ENCODE data around the gene GNGT1. TPM values are rescaled to one million over a fixed set of nuclear protein-coding genes. Genes with fewer than 3 reads are reported as not detected.

GNGT1 gene
- total RNA-seq, 1 experiment from 2014 or later, result 0.20 TPM

- no peak overlapping the region for H2BK12ac ChIP-seq (ENCODE audit: insufficient read length, low read depth, low read length)
- DNase-seq, result no peak
- no peak overlapping the region for H2BK20ac ChIP-seq (ENCODE audit: low read depth, low read length, poor library complexity, severe bottlenecking)
- no peak overlapping the region for H3K4me3 Mint-ChIP-seq
- no peaks in the 10 kb centered on the region for H3K4me1 ChIP-seq (ENCODE audit: insufficient read depth, low read length)
- no peak overlapping the region for H3T11ph ChIP-seq (ENCODE audit: low read length)
- no peak overlapping the region for H4K5ac ChIP-seq (ENCODE audit: insufficient read length, low read depth, low read length)
- no CpG with 5 or more reads among the region's 1 CpG for WGBS (ENCODE audit: extremely low coverage, insufficient read length, low lambda C conversion rate)
- no peaks in the 10 kb centered on the region for H3K9me3 Mint-ChIP-seq
- no peaks in the 10 kb centered on the region for H4K20me1 ChIP-seq (ENCODE audit: control insufficient read depth, insufficient read depth, insufficient read length)
- no peak overlapping the region for H4K91ac ChIP-seq (ENCODE audit: insufficient read length, low read depth, low read length)
- H3K56ac ChIP-seq (ENCODE audit: insufficient read length, low read depth, low read length), result no peak overlapping the region
- no peak overlapping the region for H3K27ac Mint-ChIP-seq
- no peaks in the 10 kb centered on the region for H3K27me3 ChIP-seq (ENCODE audit: insufficient read depth, low read length)
- H3K9ac ChIP-seq (ENCODE audit: extremely low read depth, insufficient read length, low read length), result no peak overlapping the region
- no peak overlapping the region for H2AFZ ChIP-seq (ENCODE audit: low read length)
- no peak overlapping the region for H3K27ac ChIP-seq (ENCODE audit: insufficient read length, low read depth, low read length)
- H3K18ac ChIP-seq (ENCODE audit: insufficient read length, low read depth, low read length), result no peak overlapping the region
- no peaks in the 10 kb centered on the region for H3K4me1 Mint-ChIP-seq
- H3K23ac ChIP-seq (ENCODE audit: insufficient read length, low read depth, low read length), result no peak overlapping the region
- peaks cover 2% of the 10 kb centered on the region for H3K27me3 Mint-ChIP-seq (ENCODE audit: low read depth)
- no peaks in the 10 kb centered on the region for H3K9me3 ChIP-seq (ENCODE audit: control insufficient read depth, low read depth, low read length)
- no peak overlapping the region for H4K8ac ChIP-seq (replicated peaks; ENCODE audit: insufficient read length, low read depth, low read length)
- no peaks in the 10 kb centered on the region for H3K79me2 ChIP-seq (ENCODE audit: insufficient read depth, low read length)
- H2BK120ac ChIP-seq (ENCODE audit: low read depth, low read length, poor library complexity, severe bottlenecking), result no peak overlapping the region
- TF ChIP-seq CTCF (conservative IDR thresholded peaks at IDR 0.05), result no peak
- H2BK5ac ChIP-seq (ENCODE audit: insufficient read length, low read length), result no peak overlapping the region
- no peak overlapping the region for H3K4ac ChIP-seq (ENCODE audit: low read depth, low read length)
- H2BK15ac ChIP-seq (ENCODE audit: low read depth, low read length), result no peak overlapping the region
- no peaks in the 10 kb centered on the region for H3K36me3 Mint-ChIP-seq (ENCODE audit: insufficient read depth in 1 of 3, low read depth in 3 of 3)
- H3K23me2 ChIP-seq (ENCODE audit: insufficient read length, low read depth, low read length, poor library complexity, severe bottlenecking), result no peaks in the 10 kb centered on the region
- H3K4me2 ChIP-seq (ENCODE audit: insufficient read depth, insufficient read length, low read length), result no peak overlapping the region
- H3K79me1 ChIP-seq (ENCODE audit: insufficient read depth, low read depth, low read length, poor library complexity, severe bottlenecking), result no peaks in the 10 kb centered on the region
- H3K14ac ChIP-seq (ENCODE audit: insufficient read depth, low read length), result no peak overlapping the region
- no peak overlapping the region for H2AK5ac ChIP-seq (ENCODE audit: insufficient read length, low read length)
These were observed 38.3 kb downstream of the GNGT1 start for GRCh38 chr7:93944673-93945072.

All from H9 (cell line).